GM21381 (cell line): ENCODE measurements around the gene ALDH1L1.

ENCODE experiments used
- ATAC-seq: cut with Tn5 transposase; IDR thresholded peaks from one replicate; pipeline ENCODE4 v1.9.1; 2021; ENCODE audit warnings: mild to moderate bottlenecking, moderate library complexity; ENCODE audit not compliant: unreplicated experiment

ALDH1L1 gene

DNA sequence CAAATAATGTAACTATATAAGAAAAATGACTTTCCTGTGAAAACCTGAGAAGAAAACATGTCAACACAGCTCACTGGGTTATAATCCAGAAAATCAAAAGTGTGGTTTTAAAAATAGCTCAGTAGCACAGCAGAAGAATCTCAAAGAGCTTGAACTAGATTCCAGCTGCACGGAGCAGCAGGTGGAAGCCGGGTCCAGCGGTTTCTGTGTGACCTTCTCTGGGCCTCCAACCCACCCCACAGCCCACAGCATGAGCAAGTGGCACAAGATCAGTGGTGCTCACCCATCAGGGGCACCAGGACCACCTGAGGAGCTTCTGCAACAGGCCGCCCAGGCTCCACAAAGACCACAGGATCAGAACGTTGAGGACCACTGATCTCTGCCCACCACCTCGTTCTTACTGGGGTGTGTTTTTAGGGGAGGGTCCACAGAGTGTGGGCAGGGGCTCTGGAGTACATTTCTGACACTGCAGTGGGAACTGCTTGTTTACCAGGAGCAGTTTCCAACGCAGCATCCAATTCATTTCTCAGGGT is 119.7 kb downstream of the ALDH1L1 start:
- ATAC-seq, result no peak

DNA sequence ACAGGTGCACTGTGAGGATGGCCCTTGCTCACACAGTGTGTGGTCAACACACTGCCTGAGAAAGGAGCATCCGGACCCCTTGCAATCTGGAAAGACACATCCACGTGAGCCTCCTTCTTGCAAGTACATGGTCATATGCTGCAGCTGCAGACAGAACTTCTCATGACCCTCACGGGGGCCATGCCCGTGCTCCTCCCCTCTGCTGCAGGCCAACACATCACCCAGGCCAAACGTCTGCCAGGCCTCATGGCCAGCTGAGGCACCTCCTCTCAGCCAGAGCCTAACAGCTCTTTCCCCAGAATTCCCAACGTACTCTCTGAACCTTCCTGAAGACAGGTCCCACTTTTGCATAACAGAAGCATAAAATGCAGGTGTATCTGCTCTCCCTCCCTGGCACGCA is 121.7 kb downstream of the ALDH1L1 start:
- ATAC-seq, result no peak

DNA sequence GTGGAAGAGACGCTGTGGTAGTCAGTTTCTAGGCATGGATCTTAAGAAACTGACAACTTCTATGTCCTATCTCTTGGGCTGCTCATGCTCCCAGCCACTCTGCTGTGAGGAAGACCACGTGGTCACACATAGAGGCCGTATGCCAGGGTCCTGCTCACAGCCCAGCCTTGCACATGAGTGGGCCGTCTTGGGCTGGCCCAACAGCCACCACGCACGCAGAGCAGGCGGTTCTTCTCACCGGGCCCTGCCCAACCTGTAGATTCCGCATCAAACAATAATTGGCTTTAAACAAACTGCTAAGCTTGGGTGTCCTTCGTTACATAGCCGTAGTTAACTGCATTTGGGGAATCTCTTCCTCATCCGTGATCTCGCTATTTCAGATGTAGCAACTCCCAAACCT is 122.5 kb downstream of the ALDH1L1 start:
- ATAC-seq, result no peak

DNA sequence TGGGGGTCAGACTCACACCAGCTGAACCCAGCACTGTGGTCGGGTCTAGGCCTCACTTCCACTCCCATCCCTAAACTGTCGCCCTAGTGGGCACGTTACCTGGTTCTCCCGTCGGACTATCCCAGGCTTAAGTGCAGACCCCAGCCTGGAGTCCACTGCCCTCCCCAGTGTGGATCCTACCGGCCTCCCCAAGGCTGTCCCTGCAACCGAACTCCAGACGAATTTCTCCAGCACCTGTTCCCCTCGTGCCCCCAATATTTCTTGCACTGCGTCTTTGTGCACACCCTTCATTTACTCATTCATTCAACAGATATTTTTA is 122.9 kb downstream of the ALDH1L1 start:
- ATAC-seq, result no peak

DNA sequence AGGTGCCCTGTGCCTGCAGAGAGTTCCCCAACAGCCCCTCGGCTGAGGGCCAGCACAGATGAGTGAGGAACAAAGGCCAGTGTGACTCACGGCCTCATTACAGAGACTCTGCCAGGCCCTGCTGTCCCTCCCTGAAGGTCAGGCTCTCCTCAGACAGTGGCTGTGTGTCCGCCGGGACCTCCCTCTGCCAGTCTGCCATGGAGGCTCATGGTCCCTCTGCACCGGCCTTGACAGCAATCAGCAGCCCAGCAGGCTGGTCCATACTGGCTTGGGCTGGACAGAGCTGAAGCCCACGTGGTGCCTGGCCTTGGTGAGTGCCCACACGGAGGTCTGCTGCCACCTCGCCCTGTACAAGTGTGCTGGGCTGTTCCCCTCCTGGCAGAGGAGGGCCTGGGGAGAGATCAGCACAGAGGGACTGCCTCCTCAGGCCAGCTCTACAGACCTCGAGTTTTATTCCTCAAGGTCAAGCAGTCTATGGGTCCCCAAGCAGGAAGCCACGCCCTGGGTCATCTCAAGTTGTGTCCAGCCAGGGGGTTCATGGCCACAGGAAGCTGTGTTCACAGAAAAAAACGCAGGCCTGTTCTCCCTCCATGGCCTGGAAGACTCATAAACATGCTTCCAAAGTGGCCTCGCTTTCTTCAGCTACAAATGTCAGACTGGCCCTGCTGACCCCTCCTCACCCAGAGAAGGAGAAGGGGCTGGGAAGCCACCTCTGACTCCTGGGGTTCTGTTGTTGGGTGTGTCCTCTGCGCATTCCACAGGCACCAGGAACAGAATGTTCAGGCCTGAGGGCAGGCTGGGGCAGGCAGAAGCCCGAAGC is 123.5 kb downstream of the ALDH1L1 start:
- ATAC-seq, result no peak

DNA sequence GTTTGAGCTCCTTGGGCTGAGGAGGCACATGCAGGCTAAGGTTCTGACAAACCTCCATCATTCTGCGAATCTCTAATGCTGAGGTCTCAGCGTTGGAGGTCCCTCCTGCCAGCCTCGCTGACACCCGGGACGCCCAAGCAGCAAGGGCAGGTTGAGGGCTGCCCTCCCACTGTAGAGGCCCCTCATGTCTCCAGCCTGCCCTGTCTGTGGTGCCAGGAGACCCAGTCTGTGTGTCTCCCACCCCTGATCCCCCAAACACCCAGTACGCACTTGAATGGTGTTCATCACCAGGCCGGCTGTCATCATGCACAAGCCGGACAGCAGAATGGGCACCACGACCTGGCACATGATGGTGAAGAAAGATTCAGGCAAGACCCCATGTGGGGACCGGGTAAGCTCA is 124.3 kb downstream of the ALDH1L1 start:
- no peak for ATAC-seq

DNA sequence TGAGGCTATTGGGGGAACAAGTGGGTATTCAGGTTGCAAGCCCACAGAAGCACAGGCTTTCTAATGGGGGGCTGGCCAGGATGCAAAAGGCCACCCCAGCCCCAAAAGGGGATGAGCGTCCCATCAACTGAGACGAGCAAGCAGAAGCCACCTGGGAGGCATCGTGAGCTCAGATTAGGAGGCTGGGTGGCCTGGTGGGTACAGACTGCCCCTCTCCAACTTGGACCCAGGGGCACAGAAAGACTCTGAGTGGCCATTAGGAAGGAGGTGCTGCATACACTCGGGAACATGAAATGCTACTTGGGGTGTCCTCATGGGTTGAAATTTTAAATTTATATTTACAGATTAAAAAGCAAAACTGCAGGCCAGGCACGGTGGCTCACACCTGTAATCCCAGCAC is 125.5 kb downstream of the ALDH1L1 start:
- ATAC-seq, result no peak

DNA sequence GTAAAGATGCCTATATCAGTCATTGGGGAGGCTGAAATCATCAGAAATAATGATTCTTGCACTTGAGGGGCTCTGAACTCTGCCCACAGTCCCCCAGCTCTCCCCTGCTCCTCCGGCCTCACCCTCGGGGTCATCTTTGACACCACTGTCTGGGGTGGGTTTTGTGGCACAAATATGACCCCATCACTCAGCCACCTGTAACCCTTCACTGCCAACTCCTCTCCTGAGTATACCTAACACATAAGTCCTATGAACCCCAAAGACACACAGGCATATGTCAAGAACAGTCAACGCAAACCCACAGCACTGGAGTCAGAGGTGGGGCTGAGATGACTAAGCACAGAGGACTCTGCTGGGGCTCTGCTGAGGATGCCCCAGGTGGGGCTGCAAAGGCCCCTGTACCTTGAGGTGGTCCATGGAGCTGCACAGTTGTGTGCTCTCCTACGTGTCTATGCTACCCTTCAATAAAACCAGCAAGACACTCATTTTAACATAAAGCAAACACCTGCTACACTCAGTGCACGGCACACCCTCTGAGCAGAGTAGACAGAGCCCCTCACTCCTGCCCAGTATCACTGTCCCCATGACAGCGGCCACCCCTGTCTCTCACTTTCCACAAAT is 126.3 kb downstream of the ALDH1L1 start:
- no peak for ATAC-seq
